Muscle of back (tissue), 13 donors: Measurements from ENCODE around the gene ALG6. TPM values are rescaled to one million over a fixed set of nuclear protein-coding genes. Genes with fewer than 3 reads are reported as not detected.

Source experiments
- DNase-seq, 3 donors: peaks; one replicate each; pipeline versions ENCODE4 v3.0.0 to v3.0.0-alpha.2; 2013
- long read RNA-seq, 9 donors: transcript quantifications; one replicate each; lab custom pipeline, GENCODE V29; 2026
- polyA plus RNA-seq, 10 donors: library from polyadenylated mRNA; unstranded; fragments of 120-200 nt; gene quantifications; one replicate each; pipeline ENCODE4 v1.2.1, GENCODE V29; 2013; ENCODE audit not compliant: insufficient read length in 10 of 10

Gene ALG6
- 10 to 100 TPM; 11.9 to 22.2 (median 17.6) TPM for polyA plus RNA-seq
- long read RNA-seq, donor 1, partial matches to known transcripts = 0 of 3 reads
- long read RNA-seq, donor 1, other reads (novel, unspliced or antisense) = 0 of 3 reads
- long read RNA-seq, donor 2, partial matches to known transcripts = 0 of 19 reads
- long read RNA-seq, donor 2, other reads (novel, unspliced or antisense) = 18 of 19 reads
- long read RNA-seq, donor 3 = 0 reads
- long read RNA-seq, donor 4, partial matches to known transcripts = 0 of 2 reads
- long read RNA-seq, donor 4, other reads (novel, unspliced or antisense) = 0 of 2 reads
- long read RNA-seq, donor 5, partial matches to known transcripts = 8 of 8 reads
- long read RNA-seq, donor 5, other reads (novel, unspliced or antisense) = 0 of 8 reads
- long read RNA-seq, donor 6, partial matches to known transcripts = 0 of 7 reads
- long read RNA-seq, donor 6, other reads (novel, unspliced or antisense) = 7 of 7 reads
- long read RNA-seq, donor 7, partial matches to known transcripts = 0 of 1 reads
- long read RNA-seq, donor 7, other reads (novel, unspliced or antisense) = 0 of 1 reads
- long read RNA-seq, donor 8 = 0 reads
- long read RNA-seq, donor 9 = 0 reads

DNA sequence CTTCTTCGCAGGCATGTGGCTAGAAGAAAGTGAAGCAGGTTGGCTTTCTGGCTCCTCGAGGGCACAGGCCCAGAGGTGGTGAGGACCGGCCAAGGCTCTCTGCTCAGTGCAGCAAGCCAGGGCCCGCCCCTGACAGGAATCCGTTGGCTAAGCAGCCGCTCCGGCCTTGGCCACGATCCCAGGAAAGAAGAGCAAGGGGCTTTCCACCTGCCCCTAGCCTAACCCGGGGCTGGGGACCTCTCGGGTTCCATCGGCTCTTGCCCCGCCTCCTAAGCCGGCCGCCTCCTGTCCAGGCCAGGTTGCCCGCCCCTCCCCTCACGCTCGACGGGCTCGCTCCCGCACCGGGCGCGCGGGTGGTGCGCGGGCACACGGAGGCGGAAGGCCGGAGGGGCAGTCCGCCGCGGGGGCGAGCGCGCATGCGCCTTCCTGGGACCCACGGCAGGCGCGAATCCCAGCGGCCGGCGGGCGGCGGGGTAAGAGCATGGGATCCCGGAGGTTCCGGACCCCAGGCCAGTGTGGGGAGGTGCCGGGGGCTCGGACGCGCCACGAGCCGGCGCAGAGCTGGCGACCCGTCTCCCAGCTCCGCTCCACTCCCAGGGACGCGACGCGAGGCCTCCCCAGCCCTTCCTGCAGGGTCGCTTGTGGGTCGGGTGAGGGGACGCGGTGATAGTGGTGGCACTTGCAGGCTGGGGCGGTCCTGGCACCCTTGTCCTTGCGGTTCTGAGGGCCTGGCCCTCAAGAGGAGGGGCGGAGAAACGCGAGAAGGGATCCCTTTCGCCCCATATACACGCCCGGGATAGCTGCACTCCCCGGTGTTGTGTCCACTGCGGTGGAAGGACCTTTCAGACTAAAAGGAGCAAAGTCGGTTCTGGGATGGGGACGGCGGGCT lies at the start of gene ALG6:
Gene ALG6, plus strand, starts transcription at position 413 of the 889 bp plus-strand sequence. CDS start 3,351 bp downstream, outside the sequence.
- DNase-seq = peak; percentile 95 to 98 (median 97)

DNA sequence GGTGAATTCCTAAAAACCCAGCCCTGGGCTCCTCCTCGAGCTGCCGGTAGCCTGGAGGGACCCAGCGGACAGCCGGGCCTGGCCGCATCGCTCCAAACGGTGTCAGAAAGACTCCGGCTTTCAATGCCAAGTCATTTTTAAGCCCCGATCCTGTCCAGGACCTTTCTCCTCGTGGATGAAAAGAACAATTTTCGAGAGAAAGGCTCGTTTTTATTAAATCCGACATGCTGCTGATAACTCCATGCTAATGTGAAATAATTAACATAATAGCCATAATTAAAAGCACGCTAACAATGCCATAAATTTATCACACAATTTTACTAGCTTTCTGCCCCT lies 49.6 kb upstream of the ALG6 start:
- DNase-seq = peak in 1 of 3 donors; percentile 38

DNA sequence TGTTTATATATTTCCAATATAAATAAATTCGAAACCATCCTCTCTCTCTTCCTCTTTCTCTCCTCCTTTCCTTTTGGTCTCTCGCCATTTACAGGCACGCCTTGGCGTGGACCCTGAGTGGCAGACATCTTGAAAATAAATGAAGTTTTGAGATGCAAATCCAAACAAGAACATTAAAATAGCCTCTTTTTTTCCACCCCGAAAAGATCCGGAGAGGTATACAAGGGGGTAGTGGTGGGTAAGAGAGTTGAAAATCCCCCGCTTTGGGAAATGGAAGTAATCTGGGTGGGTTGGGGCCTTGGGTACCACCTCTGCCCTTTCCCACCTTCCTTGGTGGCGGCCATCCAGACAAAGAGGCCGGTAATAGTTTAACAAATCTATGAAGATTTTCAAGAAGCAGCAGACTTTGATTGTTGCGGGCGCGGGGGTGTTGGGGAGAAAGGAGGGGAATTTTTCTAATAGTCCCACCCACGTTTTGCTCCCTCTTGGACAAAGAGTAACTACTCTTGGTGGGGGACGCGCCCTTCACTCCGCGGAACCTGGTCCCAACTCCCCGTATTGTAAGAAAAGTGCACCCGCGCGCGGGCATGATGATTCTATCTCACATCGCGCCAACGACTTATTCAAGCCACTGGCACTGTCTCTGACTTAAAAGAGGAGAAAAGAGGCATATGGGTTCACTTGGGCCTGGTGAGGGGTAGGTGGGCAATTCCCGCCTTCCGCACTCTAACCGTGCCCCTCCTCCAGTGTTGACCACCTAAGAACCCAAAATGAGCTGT lies 49.0 kb upstream of the ALG6 start:
- DNase-seq = peak in 2 of 3 donors; percentile 15 to 55

DNA sequence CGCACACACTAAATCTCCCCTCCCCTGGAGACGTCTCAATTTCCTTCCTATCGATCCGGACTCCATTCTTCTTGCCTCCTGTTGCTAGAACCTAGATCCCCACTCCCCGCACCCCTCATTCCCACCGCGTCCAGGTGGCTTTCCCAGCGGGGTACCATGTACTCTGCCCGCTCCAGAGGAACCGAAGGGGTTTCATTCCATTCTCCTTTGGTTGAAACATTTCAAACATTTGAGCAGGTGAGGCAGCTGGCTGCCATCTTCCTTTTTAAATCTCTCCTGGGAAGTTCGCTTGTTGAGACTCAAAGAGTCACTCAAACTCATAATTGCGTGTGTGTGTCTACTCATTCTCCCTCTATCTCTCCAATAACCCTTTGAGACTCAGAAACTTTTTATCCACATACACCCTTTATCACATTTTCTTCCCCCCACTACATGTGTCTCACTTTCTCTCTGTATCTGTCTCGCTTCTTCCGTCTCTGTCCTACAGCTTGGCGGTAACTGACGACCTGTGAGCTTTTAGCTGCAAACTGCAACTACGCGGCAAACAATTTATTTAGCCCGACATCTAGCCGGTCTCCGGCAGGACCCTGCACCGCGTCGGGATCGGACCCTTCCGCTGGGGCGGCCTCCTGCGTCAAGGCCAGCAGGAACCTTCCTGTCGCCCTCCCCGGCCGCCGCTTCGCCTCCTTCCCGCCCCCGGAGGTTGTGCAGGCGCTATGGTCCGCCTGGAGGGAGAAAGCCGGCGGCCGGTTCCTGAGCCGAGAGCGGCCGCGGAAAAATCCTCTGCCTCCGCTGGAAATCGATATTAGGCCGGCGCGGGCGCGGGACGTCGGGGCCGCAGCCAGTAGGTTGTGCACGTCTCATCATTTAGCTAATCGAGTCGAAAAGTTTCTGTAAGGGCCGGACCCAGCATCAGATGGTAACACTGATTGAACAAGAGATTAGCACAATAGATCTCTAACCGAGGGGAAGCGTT lies 48.1 kb upstream of the ALG6 start:
- peak in 2 of 3 donors; percentile 23 to 69 for DNase-seq

DNA sequence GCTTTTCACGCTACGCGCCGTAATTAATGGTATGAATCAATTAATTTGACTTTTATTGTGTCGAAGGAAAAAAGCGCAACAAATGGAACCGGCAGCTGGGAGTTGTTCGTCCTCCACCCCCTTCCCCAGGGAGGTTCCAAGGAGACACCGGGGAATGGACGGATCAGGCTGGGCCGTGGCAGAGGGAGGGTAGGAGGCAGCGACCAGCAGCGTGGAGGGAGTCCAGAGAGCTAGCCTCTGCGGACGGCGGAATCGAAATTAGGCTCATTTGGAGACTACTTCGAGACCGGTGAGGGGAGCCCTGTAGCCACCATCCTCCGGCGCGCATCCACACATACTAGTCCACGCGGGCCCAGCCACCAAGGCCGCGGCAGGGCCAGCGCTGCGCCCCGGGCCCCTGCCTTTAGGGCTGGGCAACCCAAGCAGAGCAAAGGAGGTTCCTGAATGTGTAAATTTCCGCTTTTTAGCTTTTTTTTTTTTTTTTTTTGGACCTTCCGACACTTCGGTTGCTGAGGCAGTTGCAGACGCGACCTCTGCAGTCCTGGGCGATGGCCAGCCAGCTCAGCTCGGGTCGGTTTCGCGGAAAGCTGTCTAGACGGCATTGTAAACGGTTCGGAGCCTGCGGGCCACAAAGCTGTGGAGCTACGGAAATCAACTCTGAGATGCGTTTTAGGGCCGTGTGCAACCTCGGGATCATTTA lies 47.3 kb upstream of the ALG6 start:
- DNase-seq = peak in 2 of 3 donors; percentile 21 to 73

DNA sequence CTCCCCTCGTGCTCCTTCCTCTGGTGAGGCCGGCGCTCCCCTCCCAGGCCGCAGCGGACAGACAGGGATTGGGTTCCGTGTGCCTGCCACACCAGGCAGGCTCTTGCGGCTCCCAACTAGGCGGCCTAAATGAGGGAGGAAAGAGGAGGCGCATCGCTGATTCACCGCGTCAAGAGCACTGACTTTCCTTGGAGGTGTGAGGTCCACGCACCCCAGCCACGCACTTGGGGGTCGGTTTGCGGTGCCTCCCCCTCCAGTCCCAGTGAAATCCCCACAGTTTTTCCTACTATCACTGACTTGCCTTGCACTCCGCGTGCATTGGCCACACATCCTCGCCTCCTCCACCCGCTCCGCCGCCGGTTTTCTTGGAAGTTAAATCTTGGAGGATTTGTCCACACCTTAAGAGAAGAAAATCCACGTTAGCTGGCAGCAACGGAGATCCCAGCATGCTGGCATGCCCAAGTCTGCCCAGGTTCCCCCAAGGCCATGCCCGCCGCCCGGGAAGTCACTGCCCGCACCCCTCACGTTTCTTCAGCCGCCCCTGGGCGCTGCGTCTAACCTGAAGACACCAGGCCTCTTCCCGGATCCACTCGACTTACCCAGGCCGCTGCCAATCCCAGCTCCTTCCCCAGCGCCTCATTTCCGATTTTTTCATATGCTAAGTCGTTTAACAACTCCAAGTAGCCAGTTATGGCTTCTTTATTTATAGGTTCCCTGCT lies 46.2 kb upstream of the ALG6 start:
- DNase-seq = peak in 2 of 3 donors; percentile 4 to 53

DNA sequence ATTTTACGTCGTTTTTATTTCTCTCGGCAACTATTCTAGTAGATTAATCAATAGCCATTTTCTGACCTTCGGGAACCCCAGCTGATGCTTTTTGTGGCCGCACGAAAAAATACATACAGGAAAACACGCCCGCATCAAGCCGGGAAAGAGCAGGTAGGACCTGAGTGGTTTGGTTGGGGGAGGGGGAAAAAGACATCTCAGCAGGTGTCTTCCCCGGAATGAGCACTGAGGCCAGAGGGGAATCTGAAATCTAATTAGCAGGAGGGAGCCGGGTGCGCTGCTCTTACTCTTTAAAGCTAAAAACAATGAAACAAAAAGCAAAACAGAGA lies 45.7 kb upstream of the ALG6 start:
- peak in 1 of 3 donors; percentile 6 for DNase-seq

DNA sequence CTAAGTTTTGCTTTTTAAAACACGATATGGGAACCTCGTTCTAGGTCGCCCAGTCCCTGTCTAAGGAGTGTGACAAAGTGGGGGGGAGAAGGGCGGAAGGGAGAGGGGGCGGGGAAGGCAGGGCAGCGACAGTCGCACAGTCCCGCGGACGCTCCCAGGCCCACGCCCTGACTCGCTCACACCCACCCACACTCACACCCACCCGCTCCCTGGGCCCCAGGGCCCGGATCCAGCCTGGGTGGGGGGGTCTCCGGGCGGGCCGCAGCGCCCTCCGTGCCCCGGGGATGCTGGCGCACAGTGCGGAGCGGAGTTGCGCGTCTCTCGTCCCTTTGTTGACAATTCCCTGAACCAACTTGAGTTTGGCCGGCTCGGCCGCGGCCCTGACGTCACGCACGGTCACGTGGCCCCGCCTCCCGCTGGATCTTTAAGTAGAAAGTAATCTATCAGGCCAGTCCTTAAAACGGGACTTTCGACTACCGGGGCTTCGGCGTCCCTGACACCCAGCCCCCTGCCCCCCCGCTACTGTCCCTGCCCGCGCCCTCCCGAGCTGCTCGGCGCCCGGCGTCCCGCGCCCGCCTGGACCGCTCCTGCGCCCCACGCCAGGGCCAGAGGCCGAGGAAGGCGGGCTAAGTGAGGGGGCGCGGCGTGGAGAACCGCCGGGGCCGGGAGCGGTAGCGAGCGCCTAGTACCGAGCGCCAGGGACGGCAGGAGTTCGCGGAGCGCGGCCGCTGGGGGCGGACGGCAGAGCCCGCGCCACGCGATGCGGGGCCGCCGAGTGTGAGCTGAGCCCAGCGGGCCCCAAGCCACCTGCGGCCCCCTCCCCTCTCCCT lies 45.1 kb upstream of the ALG6 start, which contains the start of gene FOXD3:
Gene FOXD3, plus strand, starts transcription at position 454 of the 830 bp plus-strand sequence. CDS start 492 bp downstream, outside the sequence.
- DNase-seq = peak in 2 of 3 donors; percentile 60 to 83

DNA sequence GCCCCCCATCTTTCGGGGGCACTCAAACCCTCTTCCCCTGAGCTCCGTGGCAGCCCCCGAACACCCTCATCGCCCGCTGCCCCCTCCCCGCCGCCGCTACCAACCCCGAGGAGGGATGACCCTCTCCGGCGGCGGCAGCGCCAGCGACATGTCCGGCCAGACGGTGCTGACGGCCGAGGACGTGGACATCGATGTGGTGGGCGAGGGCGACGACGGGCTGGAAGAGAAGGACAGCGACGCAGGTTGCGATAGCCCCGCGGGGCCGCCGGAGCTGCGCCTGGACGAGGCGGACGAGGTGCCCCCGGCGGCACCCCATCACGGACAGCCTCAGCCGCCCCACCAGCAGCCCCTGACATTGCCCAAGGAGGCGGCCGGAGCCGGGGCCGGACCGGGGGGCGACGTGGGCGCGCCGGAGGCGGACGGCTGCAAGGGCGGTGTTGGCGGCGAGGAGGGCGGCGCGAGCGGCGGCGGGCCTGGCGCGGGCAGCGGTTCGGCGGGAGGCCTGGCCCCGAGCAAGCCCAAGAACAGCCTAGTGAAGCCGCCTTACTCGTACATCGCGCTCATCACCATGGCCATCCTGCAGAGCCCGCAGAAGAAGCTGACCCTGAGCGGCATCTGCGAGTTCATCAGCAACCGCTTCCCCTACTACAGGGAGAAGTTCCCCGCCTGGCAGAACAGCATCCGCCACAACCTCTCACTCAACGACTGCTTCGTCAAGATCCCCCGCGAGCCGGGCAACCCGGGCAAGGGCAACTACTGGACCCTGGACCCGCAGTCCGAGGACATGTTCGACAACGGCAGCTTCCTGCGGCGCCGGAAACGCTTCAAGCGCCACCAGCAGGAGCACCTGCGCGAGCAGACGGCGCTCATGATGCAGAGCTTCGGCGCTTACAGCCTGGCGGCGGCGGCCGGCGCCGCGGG lies 44.2 kb upstream of the ALG6 start:
- DNase-seq = peak in 2 of 3 donors; percentile 28 to 69

DNA sequence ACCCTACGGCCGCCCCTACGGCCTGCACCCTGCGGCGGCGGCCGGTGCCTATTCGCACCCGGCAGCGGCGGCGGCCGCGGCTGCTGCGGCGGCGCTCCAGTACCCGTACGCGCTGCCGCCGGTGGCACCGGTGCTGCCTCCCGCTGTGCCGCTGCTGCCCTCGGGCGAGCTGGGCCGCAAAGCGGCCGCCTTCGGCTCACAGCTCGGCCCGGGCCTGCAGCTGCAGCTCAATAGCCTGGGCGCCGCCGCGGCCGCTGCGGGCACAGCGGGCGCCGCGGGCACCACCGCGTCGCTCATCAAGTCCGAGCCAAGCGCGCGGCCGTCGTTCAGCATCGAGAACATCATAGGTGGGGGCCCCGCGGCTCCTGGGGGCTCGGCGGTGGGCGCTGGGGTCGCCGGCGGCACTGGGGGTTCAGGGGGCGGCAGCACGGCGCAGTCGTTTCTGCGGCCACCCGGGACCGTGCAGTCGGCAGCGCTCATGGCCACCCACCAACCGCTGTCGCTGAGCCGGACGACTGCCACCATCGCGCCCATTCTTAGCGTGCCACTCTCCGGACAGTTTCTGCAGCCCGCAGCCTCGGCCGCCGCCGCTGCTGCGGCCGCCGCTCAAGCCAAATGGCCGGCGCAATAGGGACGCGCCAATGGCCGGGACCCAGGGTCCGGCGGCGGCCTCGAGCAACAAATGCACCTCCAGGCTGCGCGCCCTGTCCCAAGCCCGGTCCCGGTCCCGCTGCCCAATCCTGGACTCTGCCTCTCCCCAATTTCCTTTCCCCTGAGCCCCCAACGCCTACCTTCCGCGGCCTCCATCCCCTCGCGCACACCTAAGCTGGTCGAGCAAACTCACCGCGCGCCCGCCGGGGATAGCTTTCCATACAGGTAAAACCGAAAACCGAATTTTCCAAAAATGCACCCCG lies 43.3 kb upstream of the ALG6 start:
- DNase-seq = peak in 2 of 3 donors; percentile 9 to 59

DNA sequence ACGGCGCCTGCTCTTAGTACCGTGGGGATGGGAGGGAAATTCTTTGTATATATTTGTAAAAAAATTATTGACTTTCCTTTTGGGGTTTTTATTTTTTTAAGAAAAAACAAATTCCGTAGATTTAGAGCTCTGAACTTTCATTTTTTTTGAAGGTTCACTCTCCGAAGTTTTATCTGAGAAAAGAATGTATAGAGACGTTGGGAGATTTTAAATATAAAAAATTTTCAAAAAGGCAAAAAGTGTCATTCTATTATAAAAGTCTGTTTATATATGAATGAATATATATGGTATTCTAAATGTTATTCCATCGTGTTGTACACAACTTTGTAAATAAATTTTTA lies 42.7 kb upstream of the ALG6 start:
- DNase-seq = no peak

DNA sequence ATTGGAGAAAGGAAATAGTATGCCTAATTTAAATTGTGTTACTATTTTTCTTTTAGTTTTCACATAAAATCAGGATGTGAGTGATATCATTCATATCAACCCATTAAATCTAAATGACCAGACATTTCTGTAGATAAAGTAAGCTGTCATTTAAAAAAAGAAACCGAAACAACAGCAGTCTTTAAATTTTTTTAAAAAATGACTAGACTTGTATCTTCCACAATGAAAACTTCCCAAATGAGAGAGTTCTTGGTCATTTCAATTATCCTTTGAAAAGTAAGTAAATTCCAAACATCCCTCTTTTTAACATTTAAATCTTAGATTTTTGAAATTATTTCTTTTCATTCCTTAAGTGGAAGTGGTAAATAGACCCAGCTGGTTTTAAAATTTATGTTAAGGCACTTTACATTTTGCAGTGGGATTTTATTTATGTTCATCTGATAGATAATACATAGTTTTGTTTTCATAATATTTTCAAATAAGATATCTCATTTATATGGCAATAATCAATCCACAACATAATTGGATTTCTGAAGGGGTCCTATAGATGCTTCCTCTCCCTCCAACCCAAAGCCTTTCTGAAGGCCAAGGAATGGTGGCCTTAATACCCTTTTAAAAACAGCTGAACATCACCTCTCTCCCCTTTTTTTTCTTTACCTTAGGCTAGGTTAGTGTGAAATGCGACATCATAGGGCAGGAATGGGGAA lies 42.0 kb upstream of the ALG6 start:
- peak in 2 of 3 donors; percentile 27 to 61 for DNase-seq

DNA sequence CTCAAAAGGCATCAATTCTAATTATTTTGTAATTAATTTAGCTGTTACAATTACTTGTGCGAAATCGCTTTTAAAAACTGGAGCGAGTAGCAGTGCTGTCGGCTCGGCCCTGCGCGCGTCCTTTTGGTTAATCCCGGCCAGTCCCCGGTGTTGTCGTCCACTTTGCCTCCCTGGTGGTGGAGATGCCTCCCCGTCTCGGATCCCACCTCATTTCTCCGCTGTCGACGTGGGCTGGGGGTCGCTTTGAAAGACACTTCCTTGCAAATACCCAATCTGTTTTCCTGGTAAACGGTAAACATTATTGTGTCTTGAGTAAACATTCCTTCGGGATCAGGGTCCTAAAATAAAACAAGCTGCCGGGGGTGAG lies 41.3 kb upstream of the ALG6 start:
- DNase-seq = peak in 1 of 3 donors; percentile 72

DNA sequence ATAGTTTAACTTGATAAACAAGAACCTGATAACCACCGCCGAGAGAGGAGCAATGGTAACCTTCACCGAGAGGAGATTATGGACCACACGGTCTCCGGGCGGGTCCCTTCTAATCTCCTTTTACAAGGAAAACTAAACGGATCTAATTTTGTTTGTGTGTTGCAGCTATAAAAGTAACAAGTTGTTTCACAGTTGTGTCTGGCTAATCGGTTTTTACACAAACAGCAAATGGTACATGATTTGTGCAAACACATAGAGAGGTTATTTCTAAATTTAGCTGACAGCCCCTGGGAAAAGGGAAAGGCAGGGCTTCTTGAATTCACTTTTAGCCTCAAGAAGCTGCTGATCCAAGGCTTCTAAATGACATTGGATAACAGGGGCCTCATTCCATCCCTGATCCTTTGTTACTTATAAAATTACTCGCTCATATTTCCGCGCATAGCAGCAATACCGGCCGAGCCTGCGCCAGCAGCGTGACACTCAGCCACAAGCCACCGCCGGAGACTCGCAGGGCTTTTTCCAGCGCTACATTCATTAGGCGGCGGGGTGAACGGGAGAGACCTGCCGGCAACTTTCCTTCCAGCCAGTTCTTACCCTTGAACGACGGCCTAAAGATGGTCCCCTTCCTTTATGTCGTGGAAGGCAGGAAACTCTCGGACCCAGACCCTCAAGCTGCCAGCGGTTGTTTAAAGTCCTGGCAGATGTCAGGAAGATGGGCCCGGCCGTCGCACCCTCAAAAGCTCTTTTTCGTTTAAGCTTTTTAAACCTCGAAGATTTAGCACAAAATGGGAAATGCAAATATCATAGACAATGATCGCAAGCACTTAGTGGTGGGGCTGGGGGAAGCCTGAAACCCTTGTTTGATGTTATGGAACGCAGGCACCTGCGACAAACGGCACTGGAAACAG lies 40.7 kb upstream of the ALG6 start:
- DNase-seq = peak in 2 of 3 donors; percentile 42 to 76
